Measurements from ENCODE around the gene ZNF345.

GRCh38 chr19:36847968-36848367 lies 2.7 kb upstream of the ZNF345 start:
- TF ChIP-seq REST (IDR thresholded peaks at IDR 0.05; ENCODE audit: unreplicated experiment) = no peak
- TF ChIP-seq CTCF (conservative IDR thresholded peaks at IDR 0.05; ENCODE audit: low read depth in 2 of 2) = no peak

All from GM23338 (cell line).